ENCODE measurements around the gene MORF4L1.
"Not testable (repeated sequence)": the region's sequence is repeated elsewhere in the genome, so short reads cannot be mapped to it uniquely, and the experiment has no call there.

Gene MORF4L1

GRCh38 chr15:78872972-78873792 is 492 bp downstream of the MORF4L1 start:
- Histone ChIP-seq H3K36me3 (ENCODE audit: insufficient read depth, low read length) (peaks cover 3% of the 10 kb centered on the region; the same call in 1 of the 2 replicates), H3K79me2 (ENCODE audit: insufficient read depth, low read length) (peaks cover 47% of the 10 kb centered on the region), H4K20me1 (ENCODE audit: insufficient read depth, low read length) (peaks cover 8% of the 10 kb centered on the region; the same call in 1 of the 2 replicates), H3K27me3 (ENCODE audit: insufficient read depth, low read length) (no peaks in the 10 kb centered on the region), H3F3A (ENCODE audit: insufficient read depth, low read length) (no peaks in the 10 kb centered on the region), H3K9ac (ENCODE audit: low read length) (peak overlapping the region; percentile 90), H3K4me3 (ENCODE audit: low read depth, low read length, poor library complexity, severe bottlenecking) (peak overlapping the region; percentile 86), H2AFZ (ENCODE audit: low read length) (no peak overlapping the region), H3K9me3 (ENCODE audit: low read length) (no peaks in the 10 kb centered on the region), H3K9me2 (ENCODE audit: low read depth, low read length) (no peaks in the 10 kb centered on the region), H3K4me1 (ENCODE audit: insufficient read depth, low read length, severe bottlenecking) (peaks cover 43% of the 10 kb centered on the region), H3K27ac (ENCODE audit: low read depth, low read length, poor library complexity, severe bottlenecking) (peak overlapping the region; percentile 94), H3K4me2 (ENCODE audit: low read length) (peak overlapping the region; percentile 96)
- TF ChIP-seq, protein P1, sequence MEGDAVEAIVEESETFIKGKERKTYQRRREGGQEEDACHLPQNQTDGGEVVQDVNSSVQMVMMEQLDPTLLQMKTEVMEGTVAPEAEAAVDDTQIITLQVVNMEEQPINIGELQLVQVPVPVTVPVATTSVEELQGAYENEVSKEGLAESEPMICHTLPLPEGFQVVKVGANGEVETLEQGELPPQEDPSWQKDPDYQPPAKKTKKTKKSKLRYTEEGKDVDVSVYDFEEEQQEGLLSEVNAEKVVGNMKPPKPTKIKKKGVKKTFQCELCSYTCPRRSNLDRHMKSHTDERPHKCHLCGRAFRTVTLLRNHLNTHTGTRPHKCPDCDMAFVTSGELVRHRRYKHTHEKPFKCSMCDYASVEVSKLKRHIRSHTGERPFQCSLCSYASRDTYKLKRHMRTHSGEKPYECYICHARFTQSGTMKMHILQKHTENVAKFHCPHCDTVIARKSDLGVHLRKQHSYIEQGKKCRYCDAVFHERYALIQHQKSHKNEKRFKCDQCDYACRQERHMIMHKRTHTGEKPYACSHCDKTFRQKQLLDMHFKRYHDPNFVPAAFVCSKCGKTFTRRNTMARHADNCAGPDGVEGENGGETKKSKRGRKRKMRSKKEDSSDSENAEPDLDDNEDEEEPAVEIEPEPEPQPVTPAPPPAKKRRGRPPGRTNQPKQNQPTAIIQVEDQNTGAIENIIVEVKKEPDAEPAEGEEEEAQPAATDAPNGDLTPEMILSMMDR (IDR thresholded peaks at IDR 0.05; ENCODE audit: low read length) = peak; percentile 62
- TF ChIP-seq EZH2 (IDR thresholded peaks at IDR 0.05; ENCODE audit: borderline replicate concordance, low read length) = no peak

DNA sequence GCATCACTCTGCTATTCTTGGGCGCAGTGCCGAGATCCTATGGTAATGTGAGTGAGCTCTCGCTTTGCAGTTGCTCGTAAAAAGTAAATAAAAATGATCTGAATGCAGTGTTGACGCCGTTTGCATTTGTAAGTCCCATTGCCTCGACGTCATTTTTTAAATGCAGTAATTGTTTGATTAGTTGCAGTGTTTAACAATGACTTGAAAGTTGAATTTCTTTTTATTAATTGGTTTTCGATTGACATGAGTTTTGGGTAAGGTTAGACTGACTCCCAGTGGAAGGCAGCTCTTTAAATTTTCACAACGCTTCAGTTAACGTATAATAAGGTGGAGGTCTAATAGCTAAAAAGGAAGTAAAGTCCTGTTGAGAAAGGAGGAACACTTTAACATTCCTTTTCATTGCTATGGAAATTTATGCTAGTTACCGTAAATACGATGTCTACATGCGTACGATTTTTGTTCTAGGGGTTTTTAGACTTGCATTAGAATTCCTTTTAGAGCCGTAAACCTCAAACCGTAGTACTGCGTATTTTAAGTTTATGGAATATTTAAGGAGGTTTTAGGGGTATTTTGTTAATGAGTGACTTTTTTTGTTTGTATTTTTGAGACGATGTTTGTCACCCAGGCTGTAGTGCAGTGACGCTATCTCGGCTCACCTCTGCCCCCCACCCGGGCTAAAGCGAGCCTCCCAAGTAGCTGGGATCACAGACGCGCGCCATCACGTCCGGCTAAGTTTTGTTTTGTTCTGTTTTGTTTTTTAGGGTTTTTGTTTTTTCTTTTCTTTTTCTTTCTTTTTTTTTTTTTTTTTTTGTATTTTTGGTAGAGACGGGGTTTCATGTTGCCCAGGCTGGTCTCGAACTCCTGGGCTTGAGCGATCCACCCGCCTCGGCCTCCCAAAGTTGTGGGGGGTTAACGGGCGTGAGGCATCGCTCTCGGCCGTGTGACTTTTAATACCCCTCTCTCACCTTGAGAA is 1.4 kb downstream of the MORF4L1 start:
- Histone ChIP-seq H3K9me2 (ENCODE audit: low read depth, low read length) (no peaks in the 10 kb centered on the region), H2AFZ (ENCODE audit: low read length) (no peak overlapping the region), H3F3A (ENCODE audit: insufficient read depth, low read length) (no peaks in the 10 kb centered on the region), H3K4me1 (ENCODE audit: insufficient read depth, low read length, severe bottlenecking) (peaks cover 52% of the 10 kb centered on the region), H3K79me2 (ENCODE audit: insufficient read depth, low read length) (peaks cover 56% of the 10 kb centered on the region), H4K20me1 (ENCODE audit: insufficient read depth, low read length) (peaks cover 14% of the 10 kb centered on the region), H3K9ac (ENCODE audit: low read length) (peak overlapping the region; percentile 90), H3K27ac (ENCODE audit: low read depth, low read length, poor library complexity, severe bottlenecking) (peak overlapping the region; percentile 94), H3K36me3 (ENCODE audit: insufficient read depth, low read length) (peaks cover 10% of the 10 kb centered on the region; the same call in 1 of the 2 replicates), H3K27me3 (ENCODE audit: insufficient read depth, low read length) (no peaks in the 10 kb centered on the region), H3K9me3 (ENCODE audit: low read length) (no peaks in the 10 kb centered on the region), H3K4me3 (ENCODE audit: low read depth, low read length, poor library complexity, severe bottlenecking) (peak overlapping the region; percentile 86), H3K4me2 (ENCODE audit: low read length) (peak overlapping the region; percentile 96)
- no peak for TF ChIP-seq EZH2 (IDR thresholded peaks at IDR 0.05; ENCODE audit: borderline replicate concordance, low read length)
- TF ChIP-seq, protein P1 (IDR thresholded peaks at IDR 0.05; ENCODE audit: low read length) = peak; percentile 7; the same call in 1 of the 2 replicates

- peak overlapping the region; percentile 94 for H3K27ac ChIP-seq (ENCODE audit: low read depth, low read length, poor library complexity, severe bottlenecking)
- no peaks in the 10 kb centered on the region for H3K9me3 ChIP-seq (ENCODE audit: low read length)
- H3K36me3 ChIP-seq (ENCODE audit: insufficient read depth, low read length) = peaks cover 18% of the 10 kb centered on the region
- H3F3A ChIP-seq (ENCODE audit: insufficient read depth, low read length) = no peaks in the 10 kb centered on the region
- no peak overlapping the region for H2AFZ ChIP-seq (ENCODE audit: low read length)
- H3K79me2 ChIP-seq (ENCODE audit: insufficient read depth, low read length) = peaks cover 68% of the 10 kb centered on the region
- H3K9me2 ChIP-seq (ENCODE audit: low read depth, low read length) = no peaks in the 10 kb centered on the region
- TF ChIP-seq, protein P1 (IDR thresholded peaks at IDR 0.05; ENCODE audit: low read length) = no peak
- no peak for TF ChIP-seq EZH2 (IDR thresholded peaks at IDR 0.05; ENCODE audit: borderline replicate concordance, low read length)
- H4K20me1 ChIP-seq (ENCODE audit: insufficient read depth, low read length) = peaks cover 14% of the 10 kb centered on the region
- no peaks in the 10 kb centered on the region for H3K27me3 ChIP-seq (ENCODE audit: insufficient read depth, low read length)
- H3K4me2 ChIP-seq (ENCODE audit: low read length) = peak overlapping the region; percentile 96
- peaks cover 55% of the 10 kb centered on the region for H3K4me1 ChIP-seq (ENCODE audit: insufficient read depth, low read length, severe bottlenecking)
- peak overlapping the region; percentile 90 for H3K9ac ChIP-seq (ENCODE audit: low read length)
- H3K4me3 ChIP-seq (ENCODE audit: low read depth, low read length, poor library complexity, severe bottlenecking) = peak overlapping the region; percentile 86
Observed at GRCh38 chr15:78875107-78875914, 2.6 kb downstream of the MORF4L1 start.

DNA sequence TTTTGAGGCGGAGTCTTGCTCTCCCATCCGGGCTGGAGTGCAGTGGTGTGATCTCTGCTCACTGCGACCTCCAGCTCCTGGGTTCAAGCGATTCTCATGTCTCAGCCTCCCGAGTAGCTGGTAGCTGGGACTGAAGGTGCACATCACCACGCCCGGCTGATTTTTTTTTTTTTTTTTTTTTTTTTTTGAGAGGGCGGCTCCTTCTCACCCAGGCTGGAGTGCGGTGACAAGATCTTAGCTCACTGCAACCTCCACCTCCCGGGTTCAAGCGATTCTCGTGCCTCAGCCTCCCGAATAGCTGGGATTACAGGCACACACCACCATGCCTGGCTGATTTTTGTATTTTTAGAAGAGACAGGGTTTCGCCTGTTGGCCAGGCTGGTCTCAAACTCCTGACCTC is 4.3 kb downstream of the MORF4L1 start:
- not testable (repeated sequence) for H3F3A ChIP-seq (ENCODE audit: insufficient read depth, low read length); H3K27me3 ChIP-seq (ENCODE audit: insufficient read depth, low read length); H3K9me2 ChIP-seq (ENCODE audit: low read depth, low read length); H3K9me3 ChIP-seq (ENCODE audit: low read length); H2AFZ ChIP-seq (ENCODE audit: low read length)
- H3K4me2 ChIP-seq (ENCODE audit: low read length) = peak overlapping the region; percentile 96
- peaks cover 54% of the 10 kb centered on the region for H3K4me1 ChIP-seq (ENCODE audit: insufficient read depth, low read length, severe bottlenecking)
- peak overlapping the region; percentile 94 for H3K27ac ChIP-seq (ENCODE audit: low read depth, low read length, poor library complexity, severe bottlenecking)
- H3K9ac ChIP-seq (ENCODE audit: low read length) = peak overlapping the region; percentile 48
- peaks cover 34% of the 10 kb centered on the region for H3K36me3 ChIP-seq (ENCODE audit: insufficient read depth, low read length)
- peaks cover 16% of the 10 kb centered on the region for H4K20me1 ChIP-seq (ENCODE audit: insufficient read depth, low read length)
- H3K79me2 ChIP-seq (ENCODE audit: insufficient read depth, low read length) = peaks cover 85% of the 10 kb centered on the region
- peak overlapping the region; percentile 86 for H3K4me3 ChIP-seq (ENCODE audit: low read depth, low read length, poor library complexity, severe bottlenecking)

All from OCI-LY1 (cell line).